ENCODE measurements around the gene ANP32E.

The ANP32E gene

GRCh38 chr1:150235852-150236613 lies at the start of gene ANP32E:
Gene ANP32E, minus strand, starts transcription at chr1:150236112. Its CDS starts 326 bp downstream, at chr1:150235786.
- TF ChIP-seq, protein P1, sequence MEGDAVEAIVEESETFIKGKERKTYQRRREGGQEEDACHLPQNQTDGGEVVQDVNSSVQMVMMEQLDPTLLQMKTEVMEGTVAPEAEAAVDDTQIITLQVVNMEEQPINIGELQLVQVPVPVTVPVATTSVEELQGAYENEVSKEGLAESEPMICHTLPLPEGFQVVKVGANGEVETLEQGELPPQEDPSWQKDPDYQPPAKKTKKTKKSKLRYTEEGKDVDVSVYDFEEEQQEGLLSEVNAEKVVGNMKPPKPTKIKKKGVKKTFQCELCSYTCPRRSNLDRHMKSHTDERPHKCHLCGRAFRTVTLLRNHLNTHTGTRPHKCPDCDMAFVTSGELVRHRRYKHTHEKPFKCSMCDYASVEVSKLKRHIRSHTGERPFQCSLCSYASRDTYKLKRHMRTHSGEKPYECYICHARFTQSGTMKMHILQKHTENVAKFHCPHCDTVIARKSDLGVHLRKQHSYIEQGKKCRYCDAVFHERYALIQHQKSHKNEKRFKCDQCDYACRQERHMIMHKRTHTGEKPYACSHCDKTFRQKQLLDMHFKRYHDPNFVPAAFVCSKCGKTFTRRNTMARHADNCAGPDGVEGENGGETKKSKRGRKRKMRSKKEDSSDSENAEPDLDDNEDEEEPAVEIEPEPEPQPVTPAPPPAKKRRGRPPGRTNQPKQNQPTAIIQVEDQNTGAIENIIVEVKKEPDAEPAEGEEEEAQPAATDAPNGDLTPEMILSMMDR (conservative IDR thresholded peaks at IDR 0.05) = no peak; the same call in 1 of the 2 replicates
- no peak for TF ChIP-seq ZFX (IDR thresholded peaks at IDR 0.05)
- H3K27ac ChIP-seq = peak within 1 kb of the TSS; percentile 69

GRCh38 chr1:150283260-150283659 lies 47.3 kb upstream of the ANP32E start:
- TF ChIP-seq, protein P1 (conservative IDR thresholded peaks at IDR 0.05) = no peak
- TF ChIP-seq ZFX (IDR thresholded peaks at IDR 0.05) = no peak
- H3K27ac ChIP-seq = peak overlapping the region; percentile 71

DNA sequence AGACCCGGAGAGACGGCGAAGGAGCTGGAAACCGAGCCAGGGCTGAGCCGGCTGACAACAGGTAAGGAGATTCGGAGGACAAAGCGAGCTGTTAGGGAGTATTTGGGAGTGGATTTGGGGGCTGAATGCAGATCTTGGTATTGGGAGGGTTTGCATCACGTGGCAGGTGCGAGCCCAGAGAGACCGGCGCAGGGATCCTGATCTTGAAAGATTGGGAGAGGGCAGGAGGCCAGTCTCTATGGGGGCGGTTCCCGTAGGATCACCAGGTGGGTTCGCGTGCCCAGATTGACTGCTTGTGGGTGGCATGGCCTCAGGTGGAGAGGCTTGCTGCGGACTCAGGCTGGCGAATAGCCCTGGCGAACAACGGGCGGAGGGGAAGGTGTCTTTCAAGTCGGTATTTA lies 46.6 kb upstream of the ANP32E start:
- TF ChIP-seq, protein P1 (conservative IDR thresholded peaks at IDR 0.05) = no peak
- TF ChIP-seq ZFX (IDR thresholded peaks at IDR 0.05) = no peak

GRCh38 chr1:150281758-150282557 lies 46.0 kb upstream of the ANP32E start, which contains the start of gene CIART:
Gene CIART, plus strand, starts transcription at chr1:150282554. Its CDS starts 714 bp downstream, at chr1:150283268.
- H3K27ac ChIP-seq = peak within 1 kb of the TSS; percentile 71
- TF ChIP-seq, protein P1 (conservative IDR thresholded peaks at IDR 0.05) = no peak
- TF ChIP-seq ZFX (IDR thresholded peaks at IDR 0.05) = no peak

More for the DNA sequence above, 46.6 kb upstream of the ANP32E start:
- peak overlapping the region; percentile 71 for H3K27ac ChIP-seq

DNA sequence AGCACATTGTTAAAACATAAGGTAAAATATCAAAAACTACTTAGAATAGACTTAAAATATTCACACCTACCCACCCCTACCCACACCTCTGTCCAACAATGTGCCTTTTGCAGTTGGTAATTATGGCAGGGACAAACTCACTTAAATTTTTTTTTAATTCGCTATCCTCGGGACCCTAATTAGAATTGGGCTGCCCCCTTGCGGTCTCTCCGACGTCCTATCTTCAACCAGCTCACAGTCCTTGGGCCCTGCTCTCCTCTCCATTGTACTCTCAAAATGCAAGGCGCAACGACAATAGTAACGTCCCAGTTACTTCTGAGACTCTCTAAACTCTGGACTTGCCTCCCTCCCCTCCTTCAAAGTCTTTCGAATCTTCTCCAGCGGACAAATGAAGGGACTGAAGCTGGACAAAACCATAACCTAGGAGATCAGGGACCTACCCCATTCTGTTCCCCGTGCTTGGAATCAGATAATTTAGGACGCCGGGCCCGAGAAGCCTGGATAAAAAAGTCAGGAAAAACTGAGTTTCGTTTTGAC lies 45.4 kb upstream of the ANP32E start:
- H3K27ac ChIP-seq = peak overlapping the region; percentile 71
- TF ChIP-seq, protein P1 (conservative IDR thresholded peaks at IDR 0.05) = peak; percentile 91
- no peak for TF ChIP-seq ZFX (IDR thresholded peaks at IDR 0.05)

GRCh38 chr1:150280138-150280707 lies 44.3 kb upstream of the ANP32E start:
- TF ChIP-seq, protein P1 (conservative IDR thresholded peaks at IDR 0.05) = no peak
- TF ChIP-seq ZFX (IDR thresholded peaks at IDR 0.05) = no peak
- no peak overlapping the region for H3K27ac ChIP-seq

All from C4-2B (cell line).